SHP77 treated with DMSO at 0.1 percent for 48 hours (cell line): ENCODE measurements around the gene IGFL1.
"Not testable (repeated sequence)": the region's sequence is repeated elsewhere in the genome, so short reads cannot be mapped to it uniquely, and the experiment has no call there.

ENCODE experiments used
- DNase-seq: peaks from one replicate; lab custom pipeline; 2025; lab: John Stamatoyannopoulos, UW

The IGFL1 gene

DNA sequence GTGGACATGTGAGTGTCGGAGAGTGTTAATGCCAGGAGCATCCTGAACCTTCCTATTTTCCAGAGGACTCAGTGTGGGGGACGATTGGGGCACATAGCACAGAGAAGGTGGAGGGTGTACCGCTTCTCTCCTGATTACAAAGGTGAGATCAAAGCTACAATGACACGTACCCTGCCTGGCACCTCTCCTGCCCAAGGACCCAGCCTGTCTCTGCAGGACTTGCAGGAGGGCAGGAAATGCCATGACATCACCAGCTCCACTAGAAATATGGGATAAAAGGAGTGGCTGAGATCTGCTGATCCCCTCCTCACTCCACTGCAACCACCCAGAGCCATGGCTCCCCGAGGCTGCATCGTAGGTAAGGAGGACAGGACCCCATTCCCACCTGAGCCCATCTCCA lies at the start of gene IGFL1:
Gene IGFL1 (plus strand): TSS at position 301 of the 400 bp plus-strand sequence. CDS start 33 bp downstream, at position 334.
- DNase-seq, result no peak

DNA sequence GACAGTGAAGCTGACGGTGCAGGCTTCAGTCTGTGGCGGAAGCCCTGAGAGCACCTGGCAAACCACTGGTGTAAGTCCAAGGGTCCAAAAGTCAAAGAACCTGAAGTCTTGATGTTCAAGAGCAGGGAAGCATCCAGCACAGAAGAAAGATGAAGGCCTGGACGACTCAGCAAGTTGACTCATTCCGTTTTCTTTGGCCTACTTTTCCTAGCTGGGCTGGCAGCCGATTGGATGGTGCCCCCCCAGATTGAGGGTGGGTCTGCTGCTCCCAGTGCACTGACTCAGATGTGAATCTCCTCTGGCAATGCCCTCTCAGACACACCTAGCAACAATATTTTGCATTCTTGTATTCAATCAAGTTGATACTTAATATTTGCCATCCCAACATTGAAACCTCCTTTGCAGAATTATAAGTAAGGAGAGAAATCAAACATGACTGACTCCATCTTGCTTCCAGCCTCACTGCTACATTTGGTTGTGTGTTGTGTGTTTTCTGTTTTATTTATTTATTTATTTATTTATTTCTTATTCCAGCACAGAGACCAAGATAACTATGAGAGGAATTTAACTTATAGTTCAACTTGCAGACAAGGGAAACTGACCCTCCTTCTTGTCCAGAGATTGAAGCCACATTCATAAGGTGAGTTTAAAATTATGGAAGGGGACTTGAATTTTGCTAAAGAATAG lies 48.7 kb upstream of the IGFL1 start:
- DNase-seq, result no peak

- no peak for DNase-seq
Observed at GRCh38 chr19:46181388-46181779, 48.2 kb upstream of the IGFL1 start.

GRCh38 chr19:46182476-46182875 lies 47.1 kb upstream of the IGFL1 start:
- DNase-seq, result no peak

DNA sequence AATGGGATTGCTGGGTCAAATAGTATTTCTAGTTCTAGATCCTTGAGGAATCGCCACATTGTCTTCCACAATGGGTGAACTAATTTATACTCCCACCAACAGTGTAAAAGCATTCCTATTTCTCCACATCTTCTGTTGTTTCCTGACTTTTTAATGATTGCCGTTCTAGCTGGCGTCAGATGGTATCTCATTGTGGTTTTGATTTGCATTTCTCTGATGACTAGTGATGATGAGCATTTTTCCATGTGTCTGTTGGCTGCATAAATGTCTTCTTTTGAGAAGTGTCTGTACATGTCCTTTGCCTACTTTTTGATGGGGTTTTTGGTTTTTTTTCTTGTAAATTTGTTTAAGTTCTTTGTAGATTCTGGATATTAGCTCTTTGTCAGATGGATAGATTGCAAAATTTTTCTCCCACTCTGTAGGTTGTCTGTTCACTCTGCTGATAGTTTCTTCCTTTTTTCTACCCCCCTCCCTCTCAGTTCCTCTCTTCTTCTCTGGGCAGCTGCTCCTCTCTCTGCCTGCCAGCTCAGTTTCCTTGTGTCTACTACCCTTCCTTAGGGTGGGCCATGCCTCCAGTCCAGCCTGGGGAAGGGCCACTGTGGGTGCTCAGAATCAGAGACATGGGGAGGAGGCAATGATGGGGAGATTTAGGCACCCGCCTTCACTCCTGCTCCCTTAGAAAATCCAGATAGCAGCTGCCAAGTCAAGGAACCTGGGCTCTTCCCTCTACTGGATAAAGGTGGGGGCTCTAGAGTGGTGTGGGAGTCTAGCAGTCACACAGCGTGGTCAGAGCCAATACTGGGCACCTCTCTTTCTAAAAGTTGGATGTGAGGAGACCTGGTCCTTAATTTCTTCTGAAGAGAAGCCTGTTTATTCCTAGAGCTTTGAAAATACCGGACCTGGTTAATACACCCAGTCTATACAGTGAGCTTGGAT lies 44.5 kb upstream of the IGFL1 start:
- not testable (repeated sequence) for DNase-seq

GRCh38 chr19:46186101-46186716 lies 43.3 kb upstream of the IGFL1 start:
- DNase-seq, result no peak

- DNase-seq, result no peak
Observed at GRCh38 chr19:46186717-46187101, 42.8 kb upstream of the IGFL1 start.

- DNase-seq, result no peak
Observed at GRCh38 chr19:46189971-46190888, 39.3 kb upstream of the IGFL1 start.

DNA sequence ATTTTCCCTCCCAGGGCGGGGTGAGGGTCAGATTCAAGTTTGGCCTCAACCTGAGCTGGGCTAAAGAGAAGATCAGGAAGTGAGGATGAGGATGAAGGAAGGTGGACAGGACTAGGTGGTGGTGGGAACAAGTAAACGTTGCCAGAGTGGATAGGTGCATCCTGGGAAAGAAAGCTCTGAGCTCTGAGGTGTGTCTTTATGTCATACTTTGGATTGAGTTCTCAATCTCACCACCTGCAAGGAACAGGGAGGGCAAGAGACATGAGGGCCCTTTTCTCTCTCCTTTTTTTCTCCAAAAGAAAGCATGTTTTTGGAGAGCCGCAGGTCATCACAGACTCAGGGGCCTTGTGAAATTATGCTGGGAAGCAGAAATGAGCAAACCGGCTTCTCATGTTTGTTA lies 38.2 kb upstream of the IGFL1 start:
- no peak for DNase-seq

GRCh38 chr19:46191972-46192371 lies 37.6 kb upstream of the IGFL1 start:
- no peak for DNase-seq

GRCh38 chr19:46192626-46192991 lies 36.9 kb upstream of the IGFL1 start:
- not testable (repeated sequence) for DNase-seq

DNA sequence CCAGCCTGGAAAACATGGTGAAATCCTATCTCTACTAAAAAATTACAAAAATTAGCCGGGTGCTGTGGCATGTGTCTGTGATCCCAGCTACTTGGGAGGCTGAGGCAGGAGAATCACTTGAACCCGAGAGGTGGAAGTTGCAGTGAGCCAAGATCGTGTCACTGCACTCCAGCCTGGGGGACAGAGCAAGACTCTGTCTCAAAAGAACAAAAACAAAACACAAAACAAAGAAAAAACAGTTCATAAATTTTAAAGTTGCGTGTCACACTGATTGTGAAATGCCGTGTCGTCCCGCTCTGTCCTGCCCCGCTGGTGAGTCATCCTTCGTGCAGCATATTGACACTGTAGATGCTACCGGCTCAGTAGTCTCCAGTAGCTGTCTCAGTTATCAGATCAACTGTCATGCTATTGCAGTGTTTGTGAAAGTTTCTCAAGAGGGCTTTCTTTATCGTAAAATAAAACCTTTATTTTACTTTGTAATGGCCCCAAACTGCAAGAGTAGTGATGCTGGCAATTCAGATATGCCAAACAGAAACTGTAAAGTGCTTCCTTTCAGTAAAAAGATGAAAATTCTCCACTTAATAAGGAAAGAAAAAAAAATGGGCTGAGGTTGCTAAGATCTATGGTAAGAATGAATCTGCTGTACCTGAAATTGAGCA lies 36.4 kb upstream of the IGFL1 start:
- no peak for DNase-seq

GRCh38 chr19:46193678-46194077 lies 35.9 kb upstream of the IGFL1 start:
- DNase-seq, result no peak

DNA sequence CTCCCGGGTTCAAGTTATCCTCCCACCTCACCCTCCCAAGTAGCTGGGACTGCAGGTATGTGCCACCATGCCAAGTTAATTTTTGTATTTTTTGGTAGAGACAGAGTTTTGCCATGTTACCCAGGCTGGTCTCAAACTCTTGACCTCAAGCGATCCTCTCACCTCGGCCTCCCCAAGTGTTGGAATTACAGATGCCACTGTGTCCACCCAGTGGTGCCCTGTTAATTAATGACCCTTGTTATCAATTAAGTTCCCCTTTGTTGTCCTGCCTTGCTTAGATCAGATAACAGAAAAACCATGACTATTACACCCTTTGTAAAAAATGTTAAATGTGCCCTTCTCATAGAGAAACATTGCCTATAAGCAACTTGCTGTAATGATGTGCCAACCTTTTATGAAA lies 34.4 kb upstream of the IGFL1 start:
- DNase-seq, result no peak

DNA sequence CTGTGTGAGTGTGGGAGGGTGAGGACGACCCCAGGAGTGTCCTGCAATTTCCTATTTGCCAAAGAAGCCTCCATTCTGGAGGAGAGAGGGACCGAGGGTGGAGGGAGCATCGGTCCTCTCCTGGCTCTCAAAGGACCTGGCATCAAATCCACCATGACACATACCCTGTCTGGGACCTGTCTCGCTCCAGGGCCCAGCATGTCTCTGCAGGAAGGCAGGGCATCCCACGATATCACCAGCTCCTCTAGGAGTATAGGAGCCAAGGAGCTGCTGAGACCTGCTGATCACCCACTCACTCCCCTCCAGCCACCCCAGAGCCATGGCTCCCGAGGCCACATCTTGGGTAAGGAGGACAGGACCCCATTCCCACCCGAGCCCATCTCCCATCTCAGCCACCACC lies 33.6 kb upstream of the IGFL1 start:
- not testable (repeated sequence) for DNase-seq

GRCh38 chr19:46196410-46197124 lies 33.0 kb upstream of the IGFL1 start:
- no peak for DNase-seq

DNA sequence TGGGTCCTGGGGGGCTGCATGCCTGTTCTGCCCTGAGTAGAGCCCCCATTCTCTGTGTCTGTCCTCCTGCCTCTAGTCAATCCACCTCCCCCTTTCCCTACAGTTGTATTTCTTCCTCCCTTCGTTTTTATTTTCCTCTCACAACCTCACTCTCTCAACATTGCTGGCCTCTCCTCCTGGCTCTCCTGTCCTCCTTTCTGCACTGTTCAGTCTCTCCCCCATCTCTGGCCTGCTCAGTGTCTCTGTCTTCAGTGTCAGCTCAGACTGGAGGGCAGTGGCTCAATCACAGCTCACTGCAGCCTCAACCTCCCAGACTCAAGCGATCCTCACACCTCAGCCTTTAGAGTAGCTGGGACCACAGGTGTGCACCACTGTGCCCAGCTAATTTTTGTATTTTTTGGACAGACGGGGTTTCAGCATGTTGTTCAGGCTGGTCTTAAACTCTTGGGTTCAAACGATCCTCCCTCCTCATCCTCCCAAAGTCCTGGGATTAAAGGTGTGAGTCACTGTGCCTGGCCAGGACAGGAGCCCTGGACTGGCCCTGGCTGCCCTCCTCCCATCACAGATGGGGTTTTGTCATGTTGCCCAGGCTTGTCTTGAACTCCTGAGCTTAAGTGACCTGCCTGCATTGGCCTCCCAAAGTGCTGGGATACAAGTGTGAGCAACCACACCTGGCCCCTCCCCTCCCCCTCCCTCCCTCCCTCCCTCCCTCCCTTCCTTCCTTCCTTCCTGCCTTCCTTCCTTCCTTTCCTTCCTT lies 32.0 kb upstream of the IGFL1 start:
- DNase-seq, result no peak

GRCh38 chr19:46198756-46199155 lies 30.8 kb upstream of the IGFL1 start:
- no peak for DNase-seq

GRCh38 chr19:46201454-46202310 lies 27.9 kb upstream of the IGFL1 start:
- DNase-seq, result no peak
